ENCODE measurements around the gene STMN1. TPM values are rescaled to one million over a fixed set of nuclear protein-coding genes. Genes with fewer than 3 reads are reported as not detected.

The STMN1 gene
- total RNA-seq, 1 experiment from 2014 or later = 206 TPM

- no peaks in the 10 kb centered on the region for H3F3A ChIP-seq (ENCODE audit: low read length, unreplicated experiment)
Observed at GRCh38 chr1:25856856-25857255, 49.4 kb downstream of the STMN1 start.

GRCh38 chr1:25854554-25854953 is 51.7 kb downstream of the STMN1 start:
- Histone ChIP-seq H3K9me2 (replicated peaks; ENCODE audit: low read length) (no peaks in the 10 kb centered on the region), H3K4me1 (ENCODE audit: insufficient read depth, low read length) (0 out of 2 replicates have a peak, but pooled peaks cover 4% of the 10 kb centered on the region), H3K36me3 (ENCODE audit: low read depth, low read length) (0 out of 2 replicates have a peak, but pooled peaks cover 3% of the 10 kb centered on the region), H3K79me2 (ENCODE audit: low read length) (peaks cover 94% of the 10 kb centered on the region), H2AFZ (ENCODE audit: low read length) (no peak overlapping the region), H3K27ac (ENCODE audit: low read length) (no peak overlapping the region), H3K27me3 (ENCODE audit: low read length) (no peaks in the 10 kb centered on the region), H3F3A (ENCODE audit: low read length, unreplicated experiment) (no peaks in the 10 kb centered on the region), H3K9ac (ENCODE audit: low read length) (no peak overlapping the region), H3K4me3 (ENCODE audit: low read length) (no peak overlapping the region), H3K4me2 (ENCODE audit: low read length) (no peak overlapping the region), H3K9me3 (ENCODE audit: low read length) (no peaks in the 10 kb centered on the region), H4K20me1 (ENCODE audit: low read length) (peaks cover 4% of the 10 kb centered on the region; the same call in 1 of the 2 replicates)
- ATAC-seq = no peak
- TF ChIP-seq EZH2phosphoT487 (IDR thresholded peaks at IDR 0.05; ENCODE audit: borderline replicate concordance, low read length) (no peak), EZH2 (IDR thresholded peaks at IDR 0.05; ENCODE audit: low read length, unreplicated experiment) (no peak), CTCF (conservative IDR thresholded peaks at IDR 0.05; ENCODE audit: low read depth, low read length) (no peak)
- ChIA-PET CTCF (no interaction called here), POLR2A (ENCODE audit: unreplicated experiment) (no interaction called here)
- no TSS peak for BruUV-seq (replicated peaks)
- DNase-seq = peak; percentile 27
- intact Hi-C loops (cut with micrococcal nuclease) = no loop called here

More at GRCh38 chr1:25856856-25857255, 49.4 kb downstream of the STMN1 start:
- Histone ChIP-seq H3K4me2 (ENCODE audit: low read length) (no peak overlapping the region), H3K27ac (ENCODE audit: low read length) (no peak overlapping the region), H4K20me1 (ENCODE audit: low read length) (peaks cover 4% of the 10 kb centered on the region; the same call in 1 of the 2 replicates), H3K9ac (ENCODE audit: low read length) (no peak overlapping the region), H3K27me3 (ENCODE audit: low read length) (no peaks in the 10 kb centered on the region), H3K4me3 (ENCODE audit: low read length) (no peak overlapping the region), H3K79me2 (ENCODE audit: low read length) (peaks cover 72% of the 10 kb centered on the region), H3K9me2 (replicated peaks; ENCODE audit: low read length) (no peaks in the 10 kb centered on the region), H3K9me3 (ENCODE audit: low read length) (no peaks in the 10 kb centered on the region), H2AFZ (ENCODE audit: low read length) (no peak overlapping the region), H3K4me1 (ENCODE audit: insufficient read depth, low read length) (0 out of 2 replicates have a peak, but pooled peaks cover 7% of the 10 kb centered on the region), H3K36me3 (ENCODE audit: low read depth, low read length) (no peaks in the 10 kb centered on the region)
- no TSS peak for BruUV-seq (replicated peaks)
- DNase-seq = no peak
- TF ChIP-seq EZH2phosphoT487 (IDR thresholded peaks at IDR 0.05; ENCODE audit: borderline replicate concordance, low read length) = no peak
- intact Hi-C loops (cut with micrococcal nuclease) = no loop called here
- ChIA-PET POLR2A (ENCODE audit: unreplicated experiment) (no interaction called here), CTCF (no interaction called here)
- ATAC-seq = no peak

Small RNA genes within 50 kb of the gene (microRNA-seq; reads per million reads assigned to microRNA genes)
- 1.0 reads per million for gene MIR3917 (ENCODE audit: unreplicated experiment)

Other genes starting within 250 kb of the STMN1 start
- 38.6 and 43.7 TPM in 2 replicates for gene SELENON, start 106.2 kb downstream of the STMN1 start, total RNA-seq (2014; rRNA removed)
- gene MTFR1L, start 86.5 kb downstream of the STMN1 start, total RNA-seq (2014; rRNA removed) = 32.3 and 35.6 TPM in 2 replicates
- 17.6 and 22.2 TPM in 2 replicates for gene AUNIP, start 47.0 kb downstream of the STMN1 start, total RNA-seq (2014; rRNA removed)
- 6.4 and 7.2 TPM in 2 replicates for gene PAQR7, start 30.7 kb downstream of the STMN1 start, total RNA-seq (2014; rRNA removed)
- gene PAFAH2, start 91.6 kb upstream of the STMN1 start, total RNA-seq (2014; rRNA removed) = 7.4 and 9.0 TPM in 2 replicates
- 0.26 TPM in 1 of 2 replicates, not detected in the other for gene EXTL1, start 115.4 kb upstream of the STMN1 start, total RNA-seq (2014; rRNA removed)
- 0.07 TPM in 1 of 2 replicates, not detected in the other for gene SLC30A2, start 139.7 kb upstream of the STMN1 start, total RNA-seq (2014; rRNA removed)
- not detected in 2 replicates for gene TRIM63, start 161.2 kb upstream of the STMN1 start, total RNA-seq (2014; rRNA removed)
- gene PDIK1L, start 205.4 kb upstream of the STMN1 start, total RNA-seq (2014; rRNA removed) = 4.1 and 5.2 TPM in 2 replicates

Measured in PC-3 (cell line).